HG02610 (cell line): ENCODE results near the gene ZNF638.
A peak's percentile ranks its signal among the peaks of the same experiment; 100 is the strongest.
"Not testable (repeated sequence)": the region's sequence is repeated elsewhere in the genome, so short reads cannot be mapped to it uniquely, and the experiment has no call there.

ENCODE experiments used
- ATAC-seq: cut with Tn5 transposase; IDR thresholded peaks from one replicate; pipeline ENCODE4 v1.9.1; 2021; ENCODE audit warnings: mild to moderate bottlenecking, moderate library complexity; ENCODE audit not compliant: unreplicated experiment

ZNF638 gene

DNA sequence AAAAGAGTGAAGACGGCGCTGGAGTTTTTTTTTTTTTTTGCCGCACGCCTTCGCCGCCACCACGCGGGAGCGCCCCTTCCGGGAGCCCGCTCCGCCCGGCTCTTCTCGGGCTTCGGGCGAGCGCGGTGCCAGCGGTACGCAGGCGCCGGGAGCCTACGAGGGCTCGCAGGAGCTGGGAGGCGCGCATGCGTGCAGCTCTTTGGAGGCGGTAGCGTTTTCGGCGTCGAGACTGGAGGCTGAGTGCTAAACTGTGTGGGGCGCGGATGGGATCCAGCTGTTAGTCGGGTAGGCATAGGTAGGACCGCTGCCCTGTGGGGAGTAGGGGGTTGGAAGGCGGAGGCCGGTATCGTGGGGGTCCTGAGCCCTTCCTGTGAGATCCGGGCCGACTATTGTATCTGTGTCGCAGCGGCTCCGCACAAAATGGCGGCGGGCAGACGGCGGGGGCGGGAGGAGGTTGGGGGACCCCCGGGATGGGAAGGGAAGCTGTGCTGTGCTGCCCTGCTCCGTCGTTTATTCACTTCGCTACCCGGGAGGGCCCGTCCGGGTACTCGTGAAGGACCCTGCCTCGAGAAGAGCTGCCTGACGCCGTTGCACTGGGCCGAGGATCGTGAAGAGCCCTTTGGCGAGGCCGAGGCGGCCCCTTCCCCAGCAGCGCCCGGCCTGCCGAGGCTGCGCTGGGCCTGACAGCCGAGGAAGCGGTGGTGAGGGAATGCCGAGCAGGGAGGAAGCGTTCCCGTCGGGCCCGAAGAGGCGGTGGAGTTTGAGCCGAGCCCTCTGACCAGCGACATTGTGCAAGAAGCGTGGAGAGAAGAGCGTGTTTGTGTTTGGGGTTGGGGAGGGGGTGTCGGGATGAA is at the start of gene ZNF638:
Gene ZNF638 (plus strand): TSS at position 202 of the 854 bp plus-strand sequence. CDS start 17,173 bp downstream, outside the sequence.
- ATAC-seq, result peak; percentile 97

GRCh38 chr2:71281950-71282349 is 49.6 kb upstream of the ZNF638 start:
- no peak for ATAC-seq

- no peak for ATAC-seq
Observed at GRCh38 chr2:71282493-71282892, 49.1 kb upstream of the ZNF638 start.

DNA sequence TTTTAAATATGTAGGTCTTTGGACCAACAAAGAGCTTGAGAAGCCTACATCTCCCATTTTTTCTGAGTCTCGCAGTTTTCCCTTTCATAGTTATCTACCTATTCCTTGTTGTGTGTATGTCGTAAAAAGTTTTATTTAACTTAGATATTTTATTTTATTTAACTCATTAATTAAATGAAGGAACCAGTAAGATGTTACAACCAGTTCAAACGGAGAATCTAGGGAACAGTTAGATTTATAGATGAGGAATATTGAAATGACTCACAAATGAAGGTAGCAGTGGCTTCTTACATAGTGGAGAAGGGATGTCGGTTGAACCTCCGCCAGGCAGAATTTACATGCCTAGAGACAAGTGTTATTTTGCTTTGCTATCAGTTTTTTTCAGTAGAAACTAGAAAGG is 48.5 kb upstream of the ZNF638 start:
- no peak for ATAC-seq

DNA sequence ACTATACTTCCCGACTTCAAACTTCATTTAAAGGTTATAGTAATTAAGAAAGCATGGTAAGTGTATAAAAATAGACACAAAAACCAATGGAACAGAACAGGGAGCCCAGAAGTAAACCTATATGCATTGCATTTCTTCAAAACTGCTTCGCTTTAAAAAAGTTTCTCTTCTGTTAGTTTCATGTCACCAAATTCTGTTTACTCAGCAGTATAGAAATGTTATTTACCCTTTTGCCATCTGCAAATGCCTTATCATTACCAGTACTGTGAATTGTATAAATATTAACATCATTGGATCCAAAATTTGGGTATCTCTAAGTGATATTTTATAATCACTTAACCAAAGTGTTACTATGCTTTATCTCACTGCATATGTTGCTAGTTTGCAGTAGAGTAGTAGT is 45.9 kb upstream of the ZNF638 start:
- ATAC-seq, result no peak

DNA sequence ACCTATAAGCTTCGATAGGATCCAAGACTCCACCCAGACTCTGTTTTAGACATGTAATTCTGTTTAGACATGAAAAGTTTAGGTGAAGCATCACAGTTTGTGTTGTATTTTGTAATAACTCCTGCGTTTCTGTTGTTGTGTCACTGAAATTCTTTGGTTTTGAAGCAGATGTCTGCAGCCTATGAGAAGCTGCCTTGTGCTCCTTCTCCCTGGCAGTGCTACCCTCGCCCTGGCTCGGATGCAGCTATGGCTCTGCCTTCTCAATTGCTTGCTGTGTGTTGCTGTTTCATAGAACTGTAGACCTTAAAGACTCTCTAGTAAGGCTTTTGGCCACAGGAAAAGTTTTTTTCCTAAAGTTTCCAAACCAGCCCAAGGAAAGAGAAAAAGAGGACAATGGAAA is 40.2 kb upstream of the ZNF638 start:
- ATAC-seq, result no peak

DNA sequence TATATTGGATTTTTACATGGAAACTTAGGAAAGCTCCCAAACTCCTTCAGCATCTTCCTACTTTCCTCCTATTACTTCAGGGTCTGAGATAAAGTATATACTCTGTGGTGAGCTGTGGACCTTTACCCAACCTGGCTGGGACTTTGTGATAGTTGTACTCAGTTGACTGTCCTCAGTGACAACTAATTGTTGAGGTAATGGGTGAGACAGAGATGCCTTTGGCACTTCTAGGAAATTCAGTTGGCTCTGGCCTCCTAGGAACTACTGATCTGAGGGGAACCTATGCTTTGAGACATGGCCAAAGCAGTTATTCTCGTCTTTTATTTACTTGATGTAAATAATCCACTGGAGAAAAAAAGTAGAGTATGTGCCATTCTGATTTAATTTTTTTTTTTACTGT is 39.4 kb upstream of the ZNF638 start:
- ATAC-seq, result no peak

DNA sequence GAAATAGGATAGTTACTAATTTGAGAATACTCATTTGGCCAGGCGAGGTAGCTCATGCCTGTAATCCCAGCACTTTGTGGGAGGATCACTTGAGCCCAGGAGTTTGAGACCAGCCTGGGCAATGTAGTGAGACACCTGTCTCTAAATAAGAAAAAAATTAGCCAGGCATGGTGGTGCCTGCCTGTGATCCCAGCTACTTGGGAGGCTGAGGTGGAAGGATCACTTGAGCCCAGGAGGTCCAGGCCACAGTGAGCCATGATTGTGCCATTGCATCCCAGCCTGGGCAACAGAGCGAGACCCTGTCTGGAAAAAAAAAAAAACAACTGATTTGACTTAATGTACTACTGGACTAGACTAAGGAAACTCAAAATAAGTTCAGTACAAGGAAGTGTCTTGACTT is 32.7 kb upstream of the ZNF638 start:
- ATAC-seq, result no peak

- no peak for ATAC-seq
Observed at GRCh38 chr2:71299507-71299906, 32.1 kb upstream of the ZNF638 start.

GRCh38 chr2:71303849-71304248 is 27.7 kb upstream of the ZNF638 start:
- ATAC-seq, result no peak

DNA sequence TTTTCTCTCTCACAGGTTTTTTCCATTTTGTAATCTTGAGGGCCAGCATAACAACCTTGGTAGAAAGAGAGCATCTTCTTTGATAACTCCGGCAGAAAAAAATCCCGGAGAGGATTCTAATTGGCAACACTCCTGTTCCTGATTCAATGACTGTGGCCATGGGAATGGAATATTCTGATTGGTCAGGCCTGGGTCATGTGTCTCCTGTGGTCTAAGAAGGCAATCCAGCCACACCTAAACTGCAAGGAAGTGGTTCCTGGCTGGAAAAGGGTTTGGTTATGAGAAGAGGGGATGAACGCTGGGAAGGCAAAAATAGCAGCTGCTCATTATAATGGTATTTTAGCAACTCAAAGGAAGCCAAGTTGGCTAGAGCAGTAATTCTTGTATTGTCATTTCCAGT is 24.8 kb upstream of the ZNF638 start:
- ATAC-seq, result no peak

GRCh38 chr2:71313016-71313766 is 18.4 kb upstream of the ZNF638 start:
- no peak for ATAC-seq

GRCh38 chr2:71317060-71317459 is 14.5 kb upstream of the ZNF638 start:
- ATAC-seq, result no peak

DNA sequence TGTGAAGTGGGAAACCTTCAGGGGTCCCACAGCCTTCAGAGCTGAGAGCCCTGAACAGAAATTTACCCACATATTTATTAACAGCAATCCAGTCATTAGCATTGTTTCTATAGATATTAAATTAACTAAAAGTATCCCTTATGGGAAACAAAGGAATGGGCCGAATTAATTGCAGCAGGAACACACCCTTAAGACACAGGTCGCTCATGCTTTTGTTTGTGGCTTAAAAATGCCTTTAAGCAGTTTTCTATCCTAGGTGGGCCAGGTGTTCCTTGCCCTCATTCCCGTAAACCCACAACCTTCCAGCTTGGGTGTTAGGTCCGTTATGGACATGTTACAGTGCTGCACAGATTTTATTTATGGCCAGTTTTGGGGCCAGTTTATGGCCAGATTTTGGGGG is 13.7 kb upstream of the ZNF638 start:
- not testable (repeated sequence) for ATAC-seq

GRCh38 chr2:71323386-71323785 is 8.2 kb upstream of the ZNF638 start:
- ATAC-seq, result no peak

- no peak for ATAC-seq
Observed at GRCh38 chr2:71326968-71327367, 4.6 kb upstream of the ZNF638 start.

DNA sequence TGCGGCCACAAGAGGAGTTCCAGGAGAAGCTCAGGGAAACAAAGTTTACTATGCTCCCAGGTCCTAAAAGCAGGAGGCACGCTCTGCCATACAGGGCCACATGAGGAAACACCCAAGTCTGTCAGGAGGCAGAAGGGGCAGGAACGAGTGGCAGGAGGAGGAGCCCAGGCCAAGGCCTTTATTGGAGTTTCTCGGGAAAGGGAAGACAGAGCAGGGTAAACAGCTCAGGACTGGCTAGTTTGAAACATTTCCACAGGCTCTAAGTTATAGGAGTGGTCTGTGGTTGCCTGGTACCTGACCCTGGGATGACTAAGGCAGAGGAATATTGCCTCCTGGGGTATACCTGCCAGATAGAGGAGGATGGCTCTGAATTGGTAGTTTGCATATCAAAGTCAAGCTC is 3.7 kb upstream of the ZNF638 start:
- ATAC-seq, result no peak

DNA sequence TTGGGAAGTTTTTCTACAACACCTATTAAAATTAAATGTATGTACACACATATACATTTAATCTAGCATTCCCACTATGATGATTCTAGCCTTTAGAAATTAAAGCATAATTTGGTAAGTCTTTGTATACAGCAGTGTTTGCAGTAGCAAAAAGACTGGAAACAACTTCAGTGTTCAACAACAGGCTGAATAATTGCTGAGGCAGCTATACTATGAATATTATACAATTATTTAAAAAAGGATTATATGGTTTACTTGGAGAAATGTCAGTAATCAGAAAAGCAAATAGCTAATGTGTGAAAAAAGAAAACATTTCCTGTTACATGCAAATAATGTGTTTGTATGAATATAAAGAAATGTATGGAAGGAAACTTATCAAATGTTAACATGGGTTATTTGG is 1.4 kb upstream of the ZNF638 start:
- ATAC-seq, result no peak

DNA sequence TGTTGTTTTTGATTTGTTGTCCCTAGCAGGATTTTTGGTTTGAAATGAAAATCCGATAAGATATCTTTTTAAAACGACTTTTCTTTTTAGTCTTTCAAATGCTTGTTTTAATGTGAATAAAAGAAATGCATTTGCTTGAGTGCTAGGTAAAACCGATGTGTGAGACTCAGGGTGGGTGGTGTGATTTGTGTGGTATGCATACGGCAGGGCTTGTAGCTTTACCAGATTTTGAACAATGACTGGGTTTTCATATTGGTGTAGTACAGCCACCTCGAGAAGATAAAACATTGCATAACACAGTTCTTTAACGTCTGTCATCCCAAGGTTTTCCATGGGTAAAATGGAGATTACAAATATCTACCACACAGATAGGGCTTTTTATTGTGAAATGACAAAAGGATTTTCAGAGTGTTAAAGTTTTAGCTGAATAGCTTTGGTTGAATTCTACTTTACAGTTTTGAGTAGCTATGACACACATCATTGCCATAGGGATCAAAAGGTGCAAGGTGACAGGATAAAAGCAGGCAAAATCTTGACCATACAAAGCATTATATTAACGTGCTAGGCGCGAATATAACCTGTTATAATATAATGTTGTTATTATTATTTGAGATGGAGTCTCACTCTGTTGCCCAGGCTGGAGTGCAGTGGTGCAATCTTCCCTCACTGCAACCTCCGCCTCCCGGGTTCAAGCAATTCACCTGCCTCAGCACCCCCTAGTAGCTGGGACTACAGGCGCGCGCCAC is 824 bp upstream of the ZNF638 start:
- no peak for ATAC-seq

DNA sequence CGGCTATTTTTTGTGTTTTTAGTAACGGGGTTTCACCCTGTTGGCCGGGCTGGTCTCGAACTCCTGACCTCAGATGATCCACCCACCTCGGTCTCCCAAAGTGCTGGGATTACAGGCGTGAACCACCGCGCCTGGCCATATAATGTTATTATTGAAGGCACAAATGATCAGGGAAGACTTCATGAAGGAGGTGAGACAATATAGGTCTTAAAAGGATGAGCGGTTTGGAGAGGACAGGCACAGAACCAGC is 326 bp upstream of the ZNF638 start:
- ATAC-seq, result not testable (repeated sequence)

DNA sequence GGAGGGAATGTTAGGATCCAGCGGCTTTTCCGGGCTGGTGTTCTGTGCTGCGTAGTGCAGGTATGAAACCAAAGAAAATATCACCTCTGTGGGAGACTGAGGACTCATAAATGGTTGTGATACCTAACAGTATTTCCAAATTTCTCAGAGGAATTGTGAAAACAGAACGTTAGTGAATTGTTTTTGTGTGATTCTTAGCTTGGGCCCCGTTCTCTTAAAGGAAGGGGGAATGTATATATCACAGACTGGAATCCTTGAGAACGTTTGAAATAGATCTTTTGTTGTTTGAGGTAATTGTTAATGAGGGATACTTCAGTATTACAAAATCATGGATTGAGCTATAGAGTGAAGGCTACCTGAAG is 834 bp downstream of the ZNF638 start:
- no peak for ATAC-seq

DNA sequence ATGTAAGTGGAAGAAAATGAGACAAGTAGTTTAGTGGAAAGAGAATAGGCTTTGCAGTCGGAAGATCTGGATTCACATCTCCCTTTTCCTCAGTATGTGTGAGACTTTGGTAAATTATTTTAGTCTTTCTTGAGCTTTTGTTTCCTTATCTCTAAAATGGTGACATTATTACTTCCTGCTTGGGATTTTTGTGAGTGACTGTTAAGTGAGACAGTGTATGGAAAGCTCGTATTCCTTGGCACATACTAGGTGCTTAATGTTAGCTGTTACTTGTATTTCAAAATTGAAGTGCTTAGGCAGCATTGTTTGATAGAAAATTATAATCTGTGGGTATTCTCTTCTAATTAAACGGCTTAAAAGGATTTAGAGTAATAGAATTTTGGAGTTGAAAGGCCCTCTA is 2.0 kb downstream of the ZNF638 start:
- no peak for ATAC-seq
